ENCODE results near the gene RELN. TPM values are rescaled to one million over a fixed set of nuclear protein-coding genes. Genes with fewer than 3 reads are reported as not detected.

The RELN gene
- total and polyA plus RNA-seq, 2 donors, result 0.28 to 0.96 TPM

DNA sequence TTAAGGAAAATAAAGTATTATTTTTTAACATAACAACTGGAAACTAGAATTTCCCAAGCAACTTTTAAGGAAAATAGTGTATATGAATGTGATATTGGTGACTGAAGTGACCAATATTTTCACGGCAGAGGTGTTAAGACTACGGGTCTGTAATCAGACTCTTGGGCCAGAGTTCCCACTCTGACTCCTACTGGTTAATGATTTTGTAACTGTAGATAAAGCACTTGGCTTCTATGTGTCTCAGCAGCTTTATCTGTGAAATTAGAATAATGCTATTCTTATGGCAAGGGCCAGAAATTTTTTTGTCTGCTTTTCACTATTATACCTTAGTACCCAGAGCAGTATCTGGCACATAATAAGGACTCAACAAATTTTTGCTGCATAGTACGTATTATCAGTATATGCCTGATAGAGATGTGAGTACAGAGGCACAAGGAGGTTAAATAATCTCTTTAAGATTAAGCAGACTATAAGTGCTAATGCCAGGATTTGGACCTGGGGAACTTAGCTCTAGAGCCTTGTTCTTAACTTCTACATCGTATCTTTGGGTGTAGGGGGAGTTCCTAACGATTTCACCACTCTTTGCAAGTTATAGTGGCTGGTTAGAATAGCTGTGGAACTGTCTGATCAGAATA, 357.3 kb downstream of the RELN start:
- DNase-seq (ENCODE audit: low read depth in 6 of 9, low spot score in 9 of 9), result no peak

DNA sequence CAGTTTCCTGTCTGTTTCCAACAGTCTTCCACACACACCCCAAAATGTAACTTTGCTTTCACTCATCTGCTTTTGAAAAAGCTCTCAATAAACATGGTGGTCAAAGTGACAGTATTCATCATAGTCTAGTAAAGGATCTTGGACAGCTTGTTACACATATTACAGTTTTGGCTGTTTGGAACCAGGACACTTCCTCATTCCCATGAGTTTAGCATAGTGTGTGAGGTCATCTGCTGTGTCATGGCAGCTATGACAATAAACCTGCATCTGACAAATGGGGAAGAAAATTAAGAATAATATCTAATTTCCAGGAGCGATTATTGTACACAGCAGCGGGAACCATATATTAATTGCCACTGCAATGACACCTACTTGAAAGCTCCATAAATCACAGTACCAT, 359.1 kb downstream of the RELN start:
- Histone ChIP-seq H3K9me3 (ENCODE audit: control insufficient read depth in 2 of 2, insufficient read depth in 1 of 2, low read length in 1 of 2) (no peaks in the 10 kb centered on the region), H3K4me3 (ENCODE audit: low read length in 2 of 2) (no peak overlapping the region), H3K27me3 (ENCODE audit: control insufficient read depth in 2 of 2, insufficient read depth in 1 of 2, low read length in 1 of 2) (no peaks in the 10 kb centered on the region), H3K4me1 (ENCODE audit: control insufficient read depth in 2 of 2, insufficient read depth in 2 of 2, low read length in 2 of 2) (no peaks in the 10 kb centered on the region), H3K36me3 (ENCODE audit: control insufficient read depth in 2 of 2, insufficient read depth in 2 of 2, low read length in 1 of 2) (no peaks in the 10 kb centered on the region), H3K27ac (ENCODE audit: low read depth in 1 of 2, low read length in 1 of 2) (no peak overlapping the region)
- 85% methylated on average over 2 of the region's 2 CpGs for WGBS
- no peak for DNase-seq (ENCODE audit: low read depth in 6 of 9, low spot score in 9 of 9)

More for the DNA sequence above, 357.3 kb downstream of the RELN start:
- 64% methylated on average over 5 of the region's 5 CpGs for WGBS
- Histone ChIP-seq H3K9me3 (ENCODE audit: control insufficient read depth in 2 of 2, insufficient read depth in 1 of 2, low read length in 1 of 2) (no peaks in the 10 kb centered on the region), H3K36me3 (ENCODE audit: control insufficient read depth in 2 of 2, insufficient read depth in 2 of 2, low read length in 1 of 2) (no peaks in the 10 kb centered on the region), H3K4me1 (ENCODE audit: control insufficient read depth in 2 of 2, insufficient read depth in 2 of 2, low read length in 2 of 2) (no peaks in the 10 kb centered on the region), H3K27me3 (ENCODE audit: control insufficient read depth in 2 of 2, insufficient read depth in 1 of 2, low read length in 1 of 2) (no peaks in the 10 kb centered on the region), H3K27ac (ENCODE audit: low read depth in 1 of 2, low read length in 1 of 2) (no peak overlapping the region), H3K4me3 (ENCODE audit: low read length in 2 of 2) (no peak overlapping the region)

- no peaks in the 10 kb centered on the region for H3K36me3 ChIP-seq (ENCODE audit: control insufficient read depth in 2 of 2, insufficient read depth in 2 of 2, low read length in 1 of 2)
- no peak for DNase-seq (ENCODE audit: low read depth in 6 of 9, low spot score in 9 of 9)
- H3K4me3 ChIP-seq (ENCODE audit: low read length in 2 of 2), result no peak overlapping the region
- H3K27me3 ChIP-seq (ENCODE audit: control insufficient read depth in 2 of 2, insufficient read depth in 1 of 2, low read length in 1 of 2), result no peaks in the 10 kb centered on the region
- 84% methylated on average over 2 of the region's 2 CpGs for WGBS
- no peaks in the 10 kb centered on the region for H3K9me3 ChIP-seq (ENCODE audit: control insufficient read depth in 2 of 2, insufficient read depth in 1 of 2, low read length in 1 of 2)
- no peaks in the 10 kb centered on the region for H3K4me1 ChIP-seq (ENCODE audit: control insufficient read depth in 2 of 2, insufficient read depth in 2 of 2, low read length in 2 of 2)
- H3K27ac ChIP-seq (ENCODE audit: low read depth in 1 of 2, low read length in 1 of 2), result no peak overlapping the region
Observed at GRCh38 chr7:103628742-103629141, 360.7 kb downstream of the RELN start.

DNA sequence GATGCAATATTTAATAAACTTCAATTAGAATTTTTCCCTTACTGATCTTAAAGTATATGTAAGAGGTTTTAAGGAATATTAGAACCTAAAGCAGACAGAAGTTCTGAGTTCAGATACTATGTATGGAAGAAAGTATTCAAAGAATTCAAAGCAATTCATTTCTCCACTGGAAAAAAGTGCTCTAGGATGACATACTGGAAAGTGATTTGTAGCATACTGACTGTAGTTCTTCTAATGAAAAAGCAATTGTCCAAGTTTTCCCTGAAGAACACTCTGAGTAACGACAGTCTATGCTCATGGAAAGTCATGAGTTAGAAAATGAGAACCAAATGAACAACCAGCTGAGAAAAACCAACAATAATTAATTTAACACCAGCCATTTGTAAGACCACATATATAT, 362.7 kb downstream of the RELN start:
- WGBS, result 92% methylated on average over 1 of the region's 1 CpG
- H3K9me3 ChIP-seq (ENCODE audit: control insufficient read depth in 2 of 2, insufficient read depth in 1 of 2, low read length in 1 of 2), result no peaks in the 10 kb centered on the region
- H3K27ac ChIP-seq (ENCODE audit: low read depth in 1 of 2, low read length in 1 of 2), result no peak overlapping the region
- no peaks in the 10 kb centered on the region for H3K27me3 ChIP-seq (ENCODE audit: control insufficient read depth in 2 of 2, insufficient read depth in 1 of 2, low read length in 1 of 2)
- no peak overlapping the region for H3K4me3 ChIP-seq (ENCODE audit: low read length in 2 of 2)
- no peaks in the 10 kb centered on the region for H3K4me1 ChIP-seq (ENCODE audit: control insufficient read depth in 2 of 2, insufficient read depth in 2 of 2, low read length in 2 of 2)
- H3K36me3 ChIP-seq (ENCODE audit: control insufficient read depth in 2 of 2, insufficient read depth in 2 of 2, low read length in 1 of 2), result no peaks in the 10 kb centered on the region
- DNase-seq (ENCODE audit: low read depth in 6 of 9, low spot score in 9 of 9), result no peak

DNA sequence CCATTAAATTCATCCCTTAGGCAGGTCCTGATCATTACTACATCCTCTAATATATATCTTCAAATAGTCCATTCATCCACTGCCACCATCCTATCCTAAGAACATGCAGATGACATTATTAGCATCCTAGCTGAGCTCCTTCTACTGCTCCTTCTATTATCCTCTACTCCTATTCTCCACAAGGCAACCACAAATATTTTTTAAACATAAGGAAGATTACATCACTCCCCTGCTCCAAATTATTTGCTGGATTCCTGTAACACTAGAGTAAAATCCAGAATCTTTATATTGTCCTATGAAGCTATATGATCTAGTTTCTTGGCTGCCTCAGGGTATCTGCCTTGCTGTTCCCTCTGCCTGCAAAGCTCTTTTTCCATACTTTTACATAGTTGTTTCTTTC, 367.2 kb downstream of the RELN start:
- no peaks in the 10 kb centered on the region for H3K36me3 ChIP-seq (ENCODE audit: control insufficient read depth in 2 of 2, insufficient read depth in 2 of 2, low read length in 1 of 2)
- no peaks in the 10 kb centered on the region for H3K4me1 ChIP-seq (ENCODE audit: control insufficient read depth in 2 of 2, insufficient read depth in 2 of 2, low read length in 2 of 2)
- H3K4me3 ChIP-seq (ENCODE audit: low read length in 2 of 2), result no peak overlapping the region
- H3K9me3 ChIP-seq (ENCODE audit: control insufficient read depth in 2 of 2, insufficient read depth in 1 of 2, low read length in 1 of 2), result no peaks in the 10 kb centered on the region
- DNase-seq (ENCODE audit: low read depth in 6 of 9, low spot score in 9 of 9), result no peak
- no peaks in the 10 kb centered on the region for H3K27me3 ChIP-seq (ENCODE audit: control insufficient read depth in 2 of 2, insufficient read depth in 1 of 2, low read length in 1 of 2)
- H3K27ac ChIP-seq (ENCODE audit: low read depth in 1 of 2, low read length in 1 of 2), result no peak overlapping the region

DNA sequence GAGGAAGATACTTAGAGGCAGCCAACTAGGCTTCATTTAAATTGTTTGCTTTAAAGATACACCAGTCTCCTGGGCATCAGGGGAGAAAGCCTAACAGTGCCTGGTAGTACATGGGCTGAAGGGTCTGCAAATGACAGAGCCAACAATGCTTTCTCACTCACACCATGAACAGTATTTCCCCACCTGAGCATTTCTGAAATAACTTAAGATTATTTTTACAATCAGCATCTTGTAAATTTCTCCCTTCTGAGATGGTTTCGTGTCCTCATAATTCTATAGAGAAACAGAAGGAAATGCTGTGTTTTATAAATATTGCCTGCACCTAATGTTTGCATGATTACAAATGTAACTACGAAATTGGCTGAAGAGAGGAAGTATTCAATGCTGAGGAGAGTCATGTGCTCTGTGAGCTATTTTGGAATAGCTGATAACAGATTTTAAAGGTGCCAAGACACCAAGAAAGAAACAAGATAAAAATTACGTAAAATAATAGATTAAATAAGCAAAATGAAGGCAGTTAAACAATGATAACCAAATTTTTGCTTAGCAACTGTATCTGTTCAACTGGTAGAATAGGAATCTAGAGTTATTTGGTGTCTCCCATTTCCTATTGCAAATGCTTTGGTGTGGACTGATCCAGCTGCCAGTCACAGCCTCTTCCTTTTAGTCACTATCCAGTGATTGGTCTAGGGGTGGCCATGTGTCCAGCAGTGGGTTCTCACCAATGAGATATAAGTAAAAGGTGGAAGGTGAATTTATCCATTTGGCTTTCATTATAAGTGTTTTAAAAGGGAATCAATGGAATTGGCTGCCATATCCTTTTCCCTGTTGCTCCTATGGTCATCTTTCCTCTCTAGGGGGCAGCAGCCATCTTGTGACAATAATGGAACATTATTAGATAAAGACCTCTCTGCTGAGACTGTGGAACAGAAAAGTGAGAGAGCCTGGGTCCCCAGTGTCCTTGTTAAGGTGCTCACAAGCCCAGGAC, 375.5 kb downstream of the RELN start:
- no peak overlapping the region for H3K4me3 ChIP-seq (ENCODE audit: low read length in 2 of 2)
- H3K27ac ChIP-seq (ENCODE audit: low read depth in 1 of 2, low read length in 1 of 2), result no peak overlapping the region
- no peaks in the 10 kb centered on the region for H3K9me3 ChIP-seq (ENCODE audit: control insufficient read depth in 2 of 2, insufficient read depth in 1 of 2, low read length in 1 of 2)
- no peak for DNase-seq (ENCODE audit: low read depth in 6 of 9, low spot score in 9 of 9)
- 35% methylated on average over 3 of the region's 3 CpGs for WGBS
- H3K4me1 ChIP-seq (ENCODE audit: control insufficient read depth in 2 of 2, insufficient read depth in 2 of 2, low read length in 2 of 2), result no peaks in the 10 kb centered on the region
- H3K36me3 ChIP-seq (ENCODE audit: control insufficient read depth in 2 of 2, insufficient read depth in 2 of 2, low read length in 1 of 2), result no peaks in the 10 kb centered on the region
- no peaks in the 10 kb centered on the region for H3K27me3 ChIP-seq (ENCODE audit: control insufficient read depth in 2 of 2, insufficient read depth in 1 of 2, low read length in 1 of 2)

GRCh38 chr7:103609778-103610177, 379.7 kb downstream of the RELN start:
- 96% methylated on average over 3 of the region's 3 CpGs for WGBS
- H3K27me3 ChIP-seq (ENCODE audit: control insufficient read depth in 2 of 2, insufficient read depth in 1 of 2, low read length in 1 of 2), result no peaks in the 10 kb centered on the region
- no peaks in the 10 kb centered on the region for H3K4me1 ChIP-seq (ENCODE audit: control insufficient read depth in 2 of 2, insufficient read depth in 2 of 2, low read length in 2 of 2)
- DNase-seq (ENCODE audit: low read depth in 6 of 9, low spot score in 9 of 9), result no peak
- no peaks in the 10 kb centered on the region for H3K9me3 ChIP-seq (ENCODE audit: control insufficient read depth in 2 of 2, insufficient read depth in 1 of 2, low read length in 1 of 2)
- H3K36me3 ChIP-seq (ENCODE audit: control insufficient read depth in 2 of 2, insufficient read depth in 2 of 2, low read length in 1 of 2), result no peaks in the 10 kb centered on the region
- no peak overlapping the region for H3K27ac ChIP-seq (ENCODE audit: low read depth in 1 of 2, low read length in 1 of 2)
- H3K4me3 ChIP-seq (ENCODE audit: low read length in 2 of 2), result no peak overlapping the region

GRCh38 chr7:103605640-103606039, 383.8 kb downstream of the RELN start:
- no peaks in the 10 kb centered on the region for H3K36me3 ChIP-seq (ENCODE audit: control insufficient read depth in 2 of 2, insufficient read depth in 2 of 2, low read length in 1 of 2)
- DNase-seq (ENCODE audit: low read depth in 6 of 9, low spot score in 9 of 9), result no peak
- H3K27ac ChIP-seq (ENCODE audit: low read depth in 1 of 2, low read length in 1 of 2), result no peak overlapping the region
- H3K9me3 ChIP-seq (ENCODE audit: control insufficient read depth in 2 of 2, insufficient read depth in 1 of 2, low read length in 1 of 2), result no peaks in the 10 kb centered on the region
- no peak overlapping the region for H3K4me3 ChIP-seq (ENCODE audit: low read length in 2 of 2)
- no peaks in the 10 kb centered on the region for H3K4me1 ChIP-seq (ENCODE audit: control insufficient read depth in 2 of 2, insufficient read depth in 2 of 2, low read length in 2 of 2)
- no peaks in the 10 kb centered on the region for H3K27me3 ChIP-seq (ENCODE audit: control insufficient read depth in 2 of 2, insufficient read depth in 1 of 2, low read length in 1 of 2)
- 87% methylated on average over 3 of the region's 3 CpGs for WGBS

GRCh38 chr7:103598326-103598905, 391.0 kb downstream of the RELN start:
- 96% methylated on average over 2 of the region's 2 CpGs for WGBS
- no peak overlapping the region for H3K27ac ChIP-seq (ENCODE audit: low read depth in 1 of 2, low read length in 1 of 2)
- no peaks in the 10 kb centered on the region for H3K36me3 ChIP-seq (ENCODE audit: control insufficient read depth in 2 of 2, insufficient read depth in 2 of 2, low read length in 1 of 2)
- no peaks in the 10 kb centered on the region for H3K27me3 ChIP-seq (ENCODE audit: control insufficient read depth in 2 of 2, insufficient read depth in 1 of 2, low read length in 1 of 2)
- no peaks in the 10 kb centered on the region for H3K4me1 ChIP-seq (ENCODE audit: control insufficient read depth in 2 of 2, insufficient read depth in 2 of 2, low read length in 2 of 2)
- H3K9me3 ChIP-seq (ENCODE audit: control insufficient read depth in 2 of 2, insufficient read depth in 1 of 2, low read length in 1 of 2), result no peaks in the 10 kb centered on the region
- no peak for DNase-seq (ENCODE audit: low read depth in 6 of 9, low spot score in 9 of 9)
- H3K4me3 ChIP-seq (ENCODE audit: low read length in 2 of 2), result no peak overlapping the region

All from thymus (tissue), 11 donors.